Daoy (cell line): ENCODE measurements around the gene OR3A2. TPM values are rescaled to one million over a fixed set of nuclear protein-coding genes. Genes with fewer than 3 reads are reported as not detected.
"Not testable (repeated sequence)": the region's sequence is repeated elsewhere in the genome, so short reads cannot be mapped to it uniquely, and the experiment has no call there.

Experiments used
- DNase-seq: peaks from one replicate; pipeline ENCODE4 v3.0.0-alpha.2; 2015; ENCODE audit warnings: low read depth
- total RNA-seq: library from RNA; depleted of rRNA; stranded (reverse); fragments of >200 nt; shearing (Covaris generic); gene quantifications from 2 replicates; pipeline ENCODE4 v1.2.3, GENCODE V29; 2014; rRNA removed

The OR3A2 gene
- not detected in 2 replicates for total RNA-seq

GRCh38 chr17:3385869-3386816 lies at the start of gene OR3A2:
Gene OR3A2, minus strand, starts transcription at chr17:3386308.
- peak; percentile 11 for DNase-seq

- DNase-seq = no peak
Measured at GRCh38 chr17:3433741-3434140, 47.6 kb upstream of the OR3A2 start, which contains the start of gene OR1E2. Gene OR1E2, minus strand, starts transcription at chr17:3433841. Its CDS starts 0 bp downstream, at chr17:3433841.

GRCh38 chr17:3433215-3433614 lies 47.1 kb upstream of the OR3A2 start:
- DNase-seq = peak; percentile 11

- no peak for DNase-seq
Measured at GRCh38 chr17:3418222-3418621, 32.1 kb upstream of the OR3A2 start.

- no peak for DNase-seq
Measured at GRCh38 chr17:3415610-3416009, 29.5 kb upstream of the OR3A2 start.

- DNase-seq = not testable (repeated sequence)
Measured at GRCh38 chr17:3412216-3412615, 26.1 kb upstream of the OR3A2 start.

- no peak for DNase-seq
Measured at GRCh38 chr17:3411070-3411469, 25.0 kb upstream of the OR3A2 start, which contains the start of gene OR3A3. Gene OR3A3, plus strand, starts transcription at chr17:3411370.

- DNase-seq = not testable (repeated sequence)
Measured at GRCh38 chr17:3403856-3404255, 17.7 kb upstream of the OR3A2 start.

- DNase-seq = no peak
Measured at GRCh38 chr17:3401786-3402185, 15.7 kb upstream of the OR3A2 start.

GRCh38 chr17:3400055-3400454 lies 13.9 kb upstream of the OR3A2 start:
- no peak for DNase-seq

GRCh38 chr17:3398310-3398709 lies 12.2 kb upstream of the OR3A2 start, which contains the start of gene OR1E1:
Gene OR1E1, minus strand, starts transcription at chr17:3398410. Its CDS starts 0 bp downstream, at chr17:3398410.
- DNase-seq = no peak

- DNase-seq = not testable (repeated sequence)
Measured at GRCh38 chr17:3397801-3398200, 11.7 kb upstream of the OR3A2 start.

GRCh38 chr17:3389791-3390190 lies 3.7 kb upstream of the OR3A2 start:
- no peak for DNase-seq

GRCh38 chr17:3381957-3382356 lies 4.2 kb downstream of the OR3A2 start:
- DNase-seq = no peak

- no peak for DNase-seq
Measured at GRCh38 chr17:3378321-3378720, 7.8 kb downstream of the OR3A2 start.

- DNase-seq = not testable (repeated sequence)
Measured at GRCh38 chr17:3371167-3371566, 14.9 kb downstream of the OR3A2 start.

- DNase-seq = not testable (repeated sequence)
Measured at GRCh38 chr17:3342782-3343181, 43.3 kb downstream of the OR3A2 start.

- no peak for DNase-seq
Measured at GRCh38 chr17:3335876-3336275, 50.2 kb downstream of the OR3A2 start.

GRCh38 chr17:3318336-3318735 lies 67.8 kb downstream of the OR3A2 start:
- peak; percentile 61 for DNase-seq

GRCh38 chr17:3316836-3317235 lies 69.3 kb downstream of the OR3A2 start:
- DNase-seq = no peak

GRCh38 chr17:3308603-3309002 lies 77.5 kb downstream of the OR3A2 start:
- DNase-seq = no peak

- DNase-seq = no peak
Measured at GRCh38 chr17:3298260-3298659, 87.8 kb downstream of the OR3A2 start, which contains the start of gene OR3A1. Gene OR3A1, minus strand, starts transcription at chr17:3298360. Its CDS starts 5,778 bp downstream, at chr17:3292582.

GRCh38 chr17:3295632-3296031 lies 90.5 kb downstream of the OR3A2 start:
- no peak for DNase-seq
